Measurements from ENCODE around the gene PHACTR1. TPM values are rescaled to one million over a fixed set of nuclear protein-coding genes. Genes with fewer than 3 reads are reported as not detected.

PHACTR1 gene
- total and polyA plus RNA-seq, 9 of the 15 experiments (the other 6 are each of a cell fraction or from before 2014, with no cell fraction given), result 11.5 to 32.6 (median 22.0) TPM

- Histone ChIP-seq H3K36me3 (ENCODE audit: control insufficient read depth, insufficient read depth, low read length) (peaks cover 42% of the 10 kb centered on the region), H3K9me3 (replicated peaks; ENCODE audit: control insufficient read depth, insufficient read depth, low read depth, low read length) (no peaks in the 10 kb centered on the region), H4K20me1 (replicated peaks; ENCODE audit: control insufficient read depth, insufficient read depth, low read length) (no peaks in the 10 kb centered on the region), H3K27ac (ENCODE audit: extremely low read depth, low read depth, low read length) (no peak overlapping the region), H3K4me2 (ENCODE audit: insufficient read depth, low read length) (no peak overlapping the region), H2AFZ (ENCODE audit: low read depth, low read length) (no peak overlapping the region), H3K4me1 (replicated peaks in 1 of 2; ENCODE audit: control insufficient read depth in 2 of 2, insufficient read depth in 2 of 2, low read length in 2 of 2) (peaks cover 7 to 13% of the 10 kb centered on the region in 2 experiments; a peak in 4 of 5 replicates), H3K27me3 (ENCODE audit: control insufficient read depth in 2 of 2, insufficient read depth in 2 of 2, low read length in 2 of 2) (no peaks in the 10 kb centered on the region), H3K79me2 (ENCODE audit: control insufficient read depth, insufficient read depth, low read length) (no peaks in the 10 kb centered on the region), H3K9ac (ENCODE audit: insufficient read depth in 1 of 2, low read depth in 2 of 2, low read length in 2 of 2) (no peak overlapping the region), H3K9me1 (ENCODE audit: control insufficient read depth, insufficient read depth, low read length) (no peaks in the 10 kb centered on the region), H3K4me3 (no peak overlapping the region)
- CTCF ChIA-PET (ENCODE audit: low intra/inter-chr PET ratio), result no interaction called here
- intact Hi-C loops (cut with micrococcal nuclease), result no loop called here
- no peak for FAIRE-seq
- ATAC-seq, result no peak
- in situ Hi-C loops (cut with MboI), result no loop called here
- POLR2A ChIA-PET, result interaction anchor here (0.6 to 1.4 kb wide), 3 partner anchors 10 to 1384 kb away, joined by 3 read pairs; no protein-coding TSS in a partner anchor
- DNase-seq (ENCODE audit: extremely low read depth in 1 of 4, low spot score in 3 of 4), result no peak
- BruUV-seq (replicated peaks), result no TSS peak
- WGBS (ENCODE audit: insufficient coverage, low coverage, missing lambda C conversion rate), result 43% methylated on average over 3 of the region's 3 CpGs
- TF ChIP-seq ZNF41 (CRISPR knock-in tag; conservative IDR thresholded peaks at IDR 0.05) (no peak), ELF4 (CRISPR knock-in tag; IDR thresholded peaks at IDR 0.05) (no peak), ZFX (CRISPR knock-in tag; IDR thresholded peaks at IDR 0.05) (no peak), TCF3 (CRISPR knock-in tag; IDR thresholded peaks at IDR 0.05) (no peak), CREB3L1 (IDR thresholded peaks at IDR 0.05; ENCODE audit: borderline replicate concordance, low read depth) (no peak), MEIS2 (IDR thresholded peaks at IDR 0.05; ENCODE audit: partially characterized antibody) (no peak), GTF2E2 (tag; IDR thresholded peaks at IDR 0.05) (no peak), NR2F6 (CRISPR knock-in tag; IDR thresholded peaks at IDR 0.05) (no peak), GABPB1 (CRISPR knock-in tag; IDR thresholded peaks at IDR 0.05) (no peak), ZNF134 (CRISPR knock-in tag; conservative IDR thresholded peaks at IDR 0.05) (no peak), ZNF232 (CRISPR knock-in tag; IDR thresholded peaks at IDR 0.05) (no peak), BCL6 (CRISPR knock-in tag; IDR thresholded peaks at IDR 0.05) (no peak), REST (IDR thresholded peaks at IDR 0.05; ENCODE audit: borderline replicate concordance) (no peak), REST (CRISPR knock-in tag; IDR thresholded peaks at IDR 0.05; ENCODE audit: low read depth) (no peak), CTBP1 (IDR thresholded peaks at IDR 0.05; ENCODE audit: borderline replicate concordance) (no peak), CBFA2T2 (conservative IDR thresholded peaks at IDR 0.05) (no peak)
Observed at GRCh38 chr6:13298446-13298845, 581.9 kb downstream of the PHACTR1 start.
